IPS DF 19.7 (cell line): Measurements from ENCODE around the gene ATG10.
"Not testable (repeated sequence)": the region's sequence is repeated elsewhere in the genome, so short reads cannot be mapped to it uniquely, and the experiment has no call there.

Experiments used
- DNase-seq: peaks from one replicate; pipeline ENCODE4 v3.0.0-alpha.2; 2013; ENCODE audit warnings: low read depth, low spot score

Gene ATG10

GRCh38 chr5:82054004-82054710, 82.3 kb downstream of the ATG10 start:
- DNase-seq: no peak

- DNase-seq: no peak
Observed at GRCh38 chr5:82057051-82057450, 85.2 kb downstream of the ATG10 start.

- no peak for DNase-seq
Observed at GRCh38 chr5:82058710-82059109, 86.9 kb downstream of the ATG10 start.

- no peak for DNase-seq
Observed at GRCh38 chr5:82066791-82067190, 95.0 kb downstream of the ATG10 start.

GRCh38 chr5:82068042-82068441, 96.2 kb downstream of the ATG10 start:
- not testable (repeated sequence) for DNase-seq

GRCh38 chr5:82068723-82069122, 96.9 kb downstream of the ATG10 start:
- no peak for DNase-seq

GRCh38 chr5:82072138-82072537, 100.3 kb downstream of the ATG10 start:
- no peak for DNase-seq

GRCh38 chr5:82073179-82073578, 101.4 kb downstream of the ATG10 start:
- DNase-seq: no peak

- no peak for DNase-seq
Observed at GRCh38 chr5:82074950-82075349, 103.1 kb downstream of the ATG10 start.

GRCh38 chr5:82077496-82077895, 105.7 kb downstream of the ATG10 start:
- DNase-seq: no peak

- DNase-seq: no peak
Observed at GRCh38 chr5:82091617-82092016, 119.8 kb downstream of the ATG10 start.

- DNase-seq: no peak
Observed at GRCh38 chr5:82095536-82095935, 123.7 kb downstream of the ATG10 start.

GRCh38 chr5:82096249-82096648, 124.4 kb downstream of the ATG10 start:
- DNase-seq: no peak

- no peak for DNase-seq
Observed at GRCh38 chr5:82100303-82101077, 128.7 kb downstream of the ATG10 start.

GRCh38 chr5:82104872-82105271, 133.0 kb downstream of the ATG10 start:
- no peak for DNase-seq

- DNase-seq: no peak
Observed at GRCh38 chr5:82105457-82105856, 133.6 kb downstream of the ATG10 start.

- DNase-seq: no peak
Observed at GRCh38 chr5:82106207-82106606, 134.4 kb downstream of the ATG10 start.

- no peak for DNase-seq
Observed at GRCh38 chr5:82106756-82107155, 134.9 kb downstream of the ATG10 start.

- no peak for DNase-seq
Observed at GRCh38 chr5:82107267-82107666, 135.4 kb downstream of the ATG10 start.

- DNase-seq: no peak
Observed at GRCh38 chr5:82109013-82109412, 137.2 kb downstream of the ATG10 start.

- DNase-seq: not testable (repeated sequence)
Observed at GRCh38 chr5:82109915-82110314, 138.1 kb downstream of the ATG10 start.

GRCh38 chr5:82111191-82111590, 139.4 kb downstream of the ATG10 start:
- DNase-seq: no peak

- no peak for DNase-seq
Observed at GRCh38 chr5:82115858-82116257, 144.0 kb downstream of the ATG10 start.
